Esophagus (tissue), 2 donors: Measurements from ENCODE around the gene ITGB3. TPM values are rescaled to one million over a fixed set of nuclear protein-coding genes. Genes with fewer than 3 reads are reported as not detected.
"Not testable (repeated sequence)": the region's sequence is repeated elsewhere in the genome, so short reads cannot be mapped to it uniquely, and the experiment has no call there.

Source experiments
- H3K27ac ChIP-seq, 2 donors: one replicate each; pipeline ENCODE4 v1.5.1; 2013; ENCODE audit warnings: low read depth in 2 of 2, mild to moderate bottlenecking in 2 of 2, inconsistent platforms in 1 of 2, low read length in 1 of 2, moderate library complexity in 1 of 2
- H3K27me3 ChIP-seq, 2 donors: one replicate each; pipeline ENCODE4 v1.6.1; 2013; ENCODE audit warnings: low read length in 2 of 2, control low read depth in 1 of 2, mild to moderate bottlenecking in 1 of 2; ENCODE audit not compliant: insufficient read depth in 2 of 2, control insufficient read depth in 1 of 2
- H3K36me3 ChIP-seq, 2 donors: one replicate each; pipeline ENCODE4 v1.6.1; 2013; ENCODE audit warnings: low read length in 1 of 2; ENCODE audit not compliant: control insufficient read depth in 2 of 2, insufficient read depth in 2 of 2
- H3K4me1 ChIP-seq, 2 donors: one replicate each; pipeline ENCODE4 v1.6.1; 2013; ENCODE audit warnings: low read length in 1 of 2; ENCODE audit not compliant: control insufficient read depth in 2 of 2, insufficient read depth in 2 of 2
- H3K4me3 ChIP-seq, 2 donors: one replicate each; pipeline ENCODE4 v1.5.1; 2013; ENCODE audit warnings: low read length in 2 of 2, mild to moderate bottlenecking in 2 of 2, low read depth in 1 of 2, moderate library complexity in 1 of 2
- H3K9me3 ChIP-seq, 2 donors: one replicate each; pipeline ENCODE4 v1.6.1; 2013; ENCODE audit warnings: mild to moderate bottlenecking in 2 of 2, low read depth in 1 of 2, low read length in 1 of 2, moderate library complexity in 1 of 2; ENCODE audit not compliant: control insufficient read depth in 2 of 2, insufficient read depth in 1 of 2
- WGBS, 2 donors: extraction: QIAGEN DNeasy Blood & Tissue Kit; methylation state at CpG; one replicate each; pipeline ENCODE4 v1.1.7; 2013; 5-methylcytosine and 5-hydroxymethylcytosine counted together
- polyA plus RNA-seq, 2 donors: library from polyadenylated mRNA; stranded (reverse); fragments of 200-250 nt; gene quantifications; one replicate each; pipeline ENCODE4 v1.2.3, GENCODE V29; 2013
- donor health status: healthy with polysubstance abuse.
- donor health status: Bipolar disorder and iron deficiency.

Gene ITGB3
- polyA plus RNA-seq, 2 donors, result 0.71 to 1.0 TPM

- Histone ChIP-seq H3K9me3 (no peaks in the 10 kb centered on the region), H3K4me1 (peaks cover 0 to 5% of the 10 kb centered on the region in 2 donors), H3K27ac (peak overlapping the region in 1 of 2 donors; percentile 52), H3K4me3 (peak overlapping the region; percentile 52 to 60), H3K36me3 (no peaks in the 10 kb centered on the region), H3K27me3 (no peaks in the 10 kb centered on the region)
- WGBS, 2 donors, result 11 to 17% methylated on average over 15 of the region's 15 CpGs
These were observed 846 bp downstream of the ITGB3 start for GRCh38 chr17:47254403-47254943.

DNA sequence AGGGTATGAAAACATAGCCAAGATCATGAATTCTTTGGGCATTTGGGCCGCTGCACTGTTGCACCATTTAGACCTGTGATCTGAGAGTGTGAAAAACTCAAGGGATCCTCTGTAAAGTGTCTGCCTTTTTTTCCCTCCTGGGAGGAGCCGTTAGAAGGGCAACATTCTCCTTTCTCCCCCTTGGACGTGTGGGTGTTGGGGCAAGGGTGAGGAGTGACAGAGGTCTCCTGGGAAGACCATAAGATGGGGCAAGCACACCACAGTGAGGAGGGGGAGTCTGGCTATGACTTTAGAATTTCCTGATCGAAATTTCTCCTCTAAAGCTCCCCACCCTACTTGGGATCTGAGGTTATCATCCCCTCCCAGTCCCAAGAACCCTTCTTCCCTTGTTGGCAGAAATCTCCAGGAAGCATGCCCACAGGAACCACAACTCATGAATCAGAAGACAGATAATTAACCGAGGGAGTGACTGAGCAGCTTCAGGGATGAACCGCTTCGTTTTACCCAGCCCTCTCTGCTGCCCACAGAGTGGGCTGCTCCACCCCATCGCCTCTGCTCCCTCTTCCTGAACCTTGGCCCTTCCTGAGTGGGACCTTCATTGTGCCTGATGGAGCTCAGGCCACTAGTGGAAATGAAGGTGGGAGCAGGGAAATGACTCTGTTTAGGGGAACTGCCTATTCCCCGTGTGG, 4.2 kb downstream of the ITGB3 start:
- H3K27ac ChIP-seq, result no peak overlapping the region
- peaks cover 0 to 5% of the 10 kb centered on the region in 2 donors for H3K4me1 ChIP-seq
- no peaks in the 10 kb centered on the region for H3K27me3 ChIP-seq
- H3K9me3 ChIP-seq, result no peaks in the 10 kb centered on the region
- no peaks in the 10 kb centered on the region for H3K36me3 ChIP-seq
- WGBS, 2 donors, result 28 to 37% methylated on average over 9 of the region's 9 CpGs
- H3K4me3 ChIP-seq, result no peak overlapping the region

- Histone ChIP-seq H3K4me1 (no peaks in the 10 kb centered on the region), H3K4me3 (no peak overlapping the region), H3K27ac (no peak overlapping the region), H3K9me3 (no peaks in the 10 kb centered on the region), H3K36me3 (no peaks in the 10 kb centered on the region), H3K27me3 (no peaks in the 10 kb centered on the region)
- WGBS, 2 donors, result 78 to 84% methylated on average over 7 of the region's 7 CpGs
These were observed 9.0 kb downstream of the ITGB3 start for GRCh38 chr17:47262586-47262985.

DNA sequence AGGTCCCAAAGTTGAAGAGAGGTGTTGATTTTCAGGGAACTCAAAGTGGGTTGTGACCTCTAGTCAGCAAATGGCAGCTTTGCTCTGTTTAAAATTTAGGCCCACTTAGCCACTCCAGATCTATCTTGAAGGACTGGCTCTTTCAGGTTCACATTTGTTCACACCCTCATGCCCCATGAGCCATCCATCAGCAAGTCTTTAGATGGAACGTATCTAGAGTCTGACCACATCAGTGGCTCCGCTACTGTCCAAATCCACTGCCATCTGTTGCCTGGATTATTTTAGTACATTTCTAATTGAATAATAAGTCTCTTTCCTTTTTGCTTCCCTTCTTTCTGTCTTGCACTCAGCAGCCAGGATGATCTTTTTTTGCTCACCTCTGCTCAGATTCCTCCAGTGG, 10.5 kb downstream of the ITGB3 start:
- no peaks in the 10 kb centered on the region for H3K4me1 ChIP-seq
- no peak overlapping the region for H3K4me3 ChIP-seq
- no peaks in the 10 kb centered on the region for H3K36me3 ChIP-seq
- H3K27ac ChIP-seq, result no peak overlapping the region
- H3K9me3 ChIP-seq, result no peaks in the 10 kb centered on the region
- WGBS, 2 donors, result 95 to 98% methylated on average over 2 of the region's 2 CpGs
- no peaks in the 10 kb centered on the region for H3K27me3 ChIP-seq

DNA sequence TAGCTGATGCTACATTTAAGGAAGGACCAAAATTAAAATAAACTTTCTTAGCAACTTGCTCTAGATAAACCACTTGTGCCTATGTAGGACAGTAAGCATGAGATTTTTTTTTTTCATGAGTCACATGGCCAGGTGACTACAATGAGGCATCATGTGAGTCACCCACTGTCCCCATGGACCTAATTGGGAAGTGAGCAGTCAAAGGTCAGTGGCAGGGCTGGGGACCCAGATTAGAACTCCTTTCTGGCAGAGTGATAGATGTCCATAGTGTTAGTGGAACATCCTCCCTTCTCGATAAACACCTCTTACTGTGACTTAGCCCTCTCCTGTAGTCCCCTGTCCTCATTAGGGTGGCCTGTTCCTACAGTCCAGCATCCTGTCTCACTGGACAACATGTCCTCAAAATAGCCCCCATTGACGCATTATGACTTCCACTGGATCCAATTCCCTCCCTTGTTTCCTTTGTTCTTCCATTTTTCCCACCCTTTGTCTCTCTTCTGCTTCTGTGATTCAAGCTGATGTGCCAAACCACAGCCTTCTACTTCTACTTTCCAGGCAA, 12.4 kb downstream of the ITGB3 start:
- no peaks in the 10 kb centered on the region for H3K27me3 ChIP-seq
- H3K27ac ChIP-seq, result no peak overlapping the region
- no peaks in the 10 kb centered on the region for H3K4me1 ChIP-seq
- WGBS, 2 donors, result 75 to 81% methylated on average over 2 of the region's 2 CpGs
- no peak overlapping the region for H3K4me3 ChIP-seq
- H3K9me3 ChIP-seq, result no peaks in the 10 kb centered on the region
- H3K36me3 ChIP-seq, result no peaks in the 10 kb centered on the region

GRCh38 chr17:47266782-47267181, 13.2 kb downstream of the ITGB3 start:
- WGBS, 2 donors, result 78 to 88% methylated on average over 6 of the region's 6 CpGs
- Histone ChIP-seq H3K9me3 (no peaks in the 10 kb centered on the region), H3K4me1 (no peaks in the 10 kb centered on the region), H3K27ac (no peak overlapping the region), H3K4me3 (no peak overlapping the region), H3K36me3 (no peaks in the 10 kb centered on the region), H3K27me3 (no peaks in the 10 kb centered on the region)

GRCh38 chr17:47267354-47267828, 13.8 kb downstream of the ITGB3 start:
- WGBS, 2 donors, result 28 to 32% methylated on average over 1 of the region's 1 CpG

GRCh38 chr17:47268964-47269363, 15.3 kb downstream of the ITGB3 start:
- H3K27ac ChIP-seq, H3K4me1 ChIP-seq, H3K27me3 ChIP-seq, H3K36me3 ChIP-seq, H3K9me3 ChIP-seq, H3K4me3 ChIP-seq: not testable (repeated sequence)
- WGBS, 2 donors, result 77 to 78% methylated on average over 3 of the region's 3 CpGs

More at GRCh38 chr17:47267354-47267828, 13.8 kb downstream of the ITGB3 start:
- Histone ChIP-seq H3K4me3 (no peak overlapping the region), H3K27me3 (no peaks in the 10 kb centered on the region), H3K27ac (no peak overlapping the region), H3K9me3 (no peaks in the 10 kb centered on the region), H3K4me1 (no peaks in the 10 kb centered on the region), H3K36me3 (no peaks in the 10 kb centered on the region)

- H3K9me3 ChIP-seq, H3K4me1 ChIP-seq, H3K36me3 ChIP-seq, H3K27me3 ChIP-seq, H3K4me3 ChIP-seq, H3K27ac ChIP-seq: not testable (repeated sequence)
These were observed 16.1 kb downstream of the ITGB3 start for GRCh38 chr17:47269561-47270280.
